DND-41 (cell line): ENCODE measurements around the gene MGAT4B.

ENCODE experiments used
- ATAC-seq: fragments of 200-7000 bp; cut with Tn5 transposase; 3 replicates; pipeline ENCODE4 v1.9.1; 2021; ENCODE audit warnings: low read depth; ENCODE audit not compliant: insufficient read depth
- DNase-seq: peaks from one replicate; pipeline ENCODE4 v3.0.0-alpha.2; 2020
- H2AFZ ChIP-seq: 2 replicates; pipeline ENCODE4 v1.6.0; 2012; ENCODE audit warnings: low read depth, low read length
- H3K27ac ChIP-seq: 2 replicates; pipeline ENCODE4 v1.5.1; 2012; ENCODE audit warnings: low read length, inconsistent platforms
- H3K27me3 ChIP-seq: fragments of 200-600 bp; sonication (generic); 2 replicates; pipeline ENCODE4 v1.6.0; 2012; ENCODE audit warnings: low read length, mild to moderate bottlenecking, inconsistent platforms; ENCODE audit not compliant: insufficient read depth, poor library complexity
- H3K36me3 ChIP-seq: 2 replicates; pipeline ENCODE4 v1.5.1; 2012; ENCODE audit warnings: low read length, inconsistent platforms; ENCODE audit not compliant: insufficient read depth
- H3K4me1 ChIP-seq: 2 replicates; pipeline ENCODE4 v1.5.1; 2012; ENCODE audit warnings: mild to moderate bottlenecking, low read length; ENCODE audit not compliant: insufficient read depth
- H3K4me2 ChIP-seq: 2 replicates; pipeline ENCODE4 v1.6.0; 2012; ENCODE audit warnings: mild to moderate bottlenecking, moderate library complexity, low read length, inconsistent platforms; ENCODE audit not compliant: insufficient read depth
- H3K4me3 ChIP-seq, 2 experiments: fragments of 200-600 bp in 1 of 2; shearing (Covaris generic) in 1 of 2; 2 replicates each; pipeline ENCODE4 v1.5.1; 2012 to 2016; ENCODE audit warnings: inconsistent platforms in 2 of 2, low read length in 2 of 2, mild to moderate bottlenecking in 2 of 2, low read depth in 1 of 2, moderate library complexity in 1 of 2
- H3K79me2 ChIP-seq: 2 replicates; pipeline ENCODE4 v1.6.0; 2012; ENCODE audit warnings: low read length, inconsistent platforms; ENCODE audit not compliant: insufficient read depth
- H3K9ac ChIP-seq: 2 replicates; pipeline ENCODE4 v1.6.0; 2012; ENCODE audit warnings: low read depth, mild to moderate bottlenecking, inconsistent platforms, low read length, moderate library complexity
- H3K9me3 ChIP-seq: 2 replicates; pipeline ENCODE4 v1.5.1; 2012; ENCODE audit warnings: low read length, moderate library complexity, mild to moderate bottlenecking, inconsistent platforms; ENCODE audit not compliant: insufficient read depth, severe bottlenecking
- H4K20me1 ChIP-seq: 2 replicates; pipeline ENCODE4 v1.6.0; 2012; ENCODE audit warnings: low read length; ENCODE audit not compliant: insufficient read depth
- CTCF ChIP-seq: IDR thresholded peaks from 2 replicates; pipeline ENCODE4 v1.5.1; 2012; ENCODE audit warnings: borderline replicate concordance, low read length, moderate library complexity, mild to moderate bottlenecking; ENCODE audit not compliant: poor library complexity, severe bottlenecking; ENCODE audit errors: extremely low read depth
- EZH2 ChIP-seq: IDR thresholded peaks from 3 replicates; pipeline ENCODE4 v1.6.1; 2012; ENCODE audit warnings: borderline replicate concordance, low read depth, mild to moderate bottlenecking, moderate library complexity, low read length, inconsistent platforms; ENCODE audit not compliant: severe bottlenecking

MGAT4B gene

DNA sequence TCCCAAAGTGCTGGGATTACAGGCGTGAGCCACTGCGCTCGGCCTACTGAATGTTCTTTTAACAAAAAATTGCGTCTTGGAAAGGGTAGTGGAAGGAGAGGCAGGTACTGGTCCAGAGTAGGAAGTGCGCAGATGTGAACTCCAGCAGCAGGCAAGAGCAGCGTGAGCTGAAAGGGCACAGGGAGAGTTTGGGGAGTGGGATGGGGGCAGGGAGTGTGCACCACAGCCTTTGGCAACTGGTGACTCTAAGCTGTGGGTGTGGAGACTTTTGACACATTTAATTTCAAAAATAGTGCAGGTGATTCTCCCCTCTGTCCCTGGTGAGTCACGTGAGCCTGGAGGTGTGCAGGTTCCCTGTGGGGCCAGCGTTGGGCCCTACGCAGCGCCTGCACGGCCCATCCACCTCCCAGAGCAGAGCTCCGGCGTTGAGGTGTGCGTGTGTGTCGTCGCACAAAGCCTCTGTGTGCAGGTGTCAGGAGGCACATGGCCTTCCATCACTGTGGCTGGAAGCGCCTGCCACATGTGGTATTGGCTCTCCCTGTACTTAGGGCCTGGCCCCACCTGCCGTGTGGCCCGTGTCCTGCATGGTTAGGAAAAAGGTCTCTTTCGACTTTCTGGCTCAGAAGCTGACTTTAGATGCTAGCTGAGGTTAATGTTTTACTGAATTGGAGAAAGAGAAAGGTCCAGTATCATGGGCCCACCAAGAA, 25.5 kb upstream of the MGAT4B start:
- Histone ChIP-seq H3K4me1 (peaks cover 12% of the 10 kb centered on the region), H3K9me3 (no peaks in the 10 kb centered on the region), H3K27ac (no peak overlapping the region), H3K4me3 (no peak overlapping the region), H3K27me3 (no peaks in the 10 kb centered on the region), H2AFZ (no peak overlapping the region), H4K20me1 (no peaks in the 10 kb centered on the region), H3K36me3 (peaks cover 71% of the 10 kb centered on the region), H3K79me2 (no peaks in the 10 kb centered on the region), H3K9ac (no peak overlapping the region; the same call in 1 of the 2 replicates), H3K4me2 (no peak overlapping the region)
- no peak for ATAC-seq
- TF ChIP-seq CTCF (no peak), EZH2 (no peak)
- DNase-seq, result no peak

- Histone ChIP-seq H3K4me3 (no peak overlapping the region), H3K27ac (no peak overlapping the region), H4K20me1 (no peaks in the 10 kb centered on the region), H3K79me2 (no peaks in the 10 kb centered on the region), H3K9me3 (no peaks in the 10 kb centered on the region), H3K36me3 (peaks cover 70% of the 10 kb centered on the region), H2AFZ (no peak overlapping the region), H3K27me3 (no peaks in the 10 kb centered on the region), H3K4me2 (no peak overlapping the region), H3K9ac (no peak overlapping the region), H3K4me1 (peaks cover under 1% of the 10 kb centered on the region; the same call in 1 of the 2 replicates)
- TF ChIP-seq EZH2 (no peak), CTCF (no peak)
- ATAC-seq (no peak), DNase-seq (no peak)
Observed at GRCh38 chr5:179830818-179831468, 24.3 kb upstream of the MGAT4B start.

- no peak overlapping the region for H3K27ac ChIP-seq
- no peak overlapping the region for H3K9ac ChIP-seq
- H3K79me2 ChIP-seq, result no peaks in the 10 kb centered on the region
- TF ChIP-seq CTCF, result no peak
- TF ChIP-seq EZH2, result no peak
- no peaks in the 10 kb centered on the region for H4K20me1 ChIP-seq
- H3K4me2 ChIP-seq, result no peak overlapping the region
- H3K4me3 ChIP-seq, result no peak overlapping the region
- ATAC-seq (no peak), DNase-seq (no peak)
- H2AFZ ChIP-seq, result no peak overlapping the region
- peaks cover 79% of the 10 kb centered on the region for H3K36me3 ChIP-seq
- H3K9me3 ChIP-seq, result no peaks in the 10 kb centered on the region
- H3K4me1 ChIP-seq, result no peaks in the 10 kb centered on the region
- H3K27me3 ChIP-seq, result no peaks in the 10 kb centered on the region
Observed at GRCh38 chr5:179829732-179830435, 23.2 kb upstream of the MGAT4B start.
